Spleen (tissue), 11 donors: ENCODE data around the gene BCAS4. TPM values are rescaled to one million over a fixed set of nuclear protein-coding genes. Genes with fewer than 3 reads are reported as not detected.

Experiments used
- DNase-seq: peaks from one replicate; pipeline ENCODE4 v3.0.0-alpha.2; 2020
- H3K27ac ChIP-seq, 8 donors: fragments of 200-600 bp; sonication (generic) in 7 of 8; 1 replicate in 4 of 8; 2 replicates in 4 of 8; pipeline versions ENCODE4 v1.5.0 to v1.8.0; 2016 to 2021; ENCODE audit warnings: inconsistent platforms in 4 of 8, mild to moderate bottlenecking in 4 of 8, moderate library complexity in 1 of 8
- H3K27me3 ChIP-seq, 7 donors: fragments of 200-600 bp; sonication (generic) in 6 of 7; replicated peaks in 1 of 7; 1 replicate in 4 of 7; 2 replicates in 3 of 7; pipeline versions ENCODE4 v1.5.0 to v1.8.0; 2016 to 2021; ENCODE audit warnings: inconsistent platforms in 3 of 7, mild to moderate bottlenecking in 1 of 7
- H3K36me3 ChIP-seq, 6 donors: fragments of 200-600 bp; sonication (generic) in 5 of 6; 1 replicate in 4 of 6; 2 replicates in 2 of 6; pipeline versions ENCODE4 v1.5.0 to v1.8.0; 2016 to 2021; ENCODE audit warnings: inconsistent platforms in 2 of 6
- H3K4me1 ChIP-seq, 6 donors: fragments of 200-600 bp; sonication (generic) in 5 of 6; 1 replicate in 3 of 6; 2 replicates in 3 of 6; pipeline versions ENCODE4 v1.5.0 to v1.8.0; 2016 to 2021; ENCODE audit warnings: inconsistent platforms in 3 of 6
- H3K4me3 ChIP-seq, 8 donors: fragments of 200-600 bp; sonication (generic) in 7 of 8; 1 replicate in 4 of 8; 2 replicates in 4 of 8; pipeline versions ENCODE4 v1.5.0 to v1.8.0; 2016 to 2021; ENCODE audit warnings: inconsistent platforms in 4 of 8, mild to moderate bottlenecking in 4 of 8, moderate library complexity in 2 of 8
- H3K9me3 ChIP-seq, 8 donors: fragments of 200-600 bp; sonication (generic) in 7 of 8; 1 replicate in 4 of 8; 2 replicates in 4 of 8; pipeline versions ENCODE4 v1.5.0 to v1.8.0; 2016 to 2021; ENCODE audit warnings: inconsistent platforms in 4 of 8
- CTCF ChIP-seq, 11 experiments: fragments of 200-600 bp in 7 of 11; fragments of 450-650 bp in 4 of 11; sonication (generic) in 4 of 11; IDR thresholded peaks in 8 of 11; conservative IDR thresholded peaks in 3 of 11; 1 replicate in 7 of 11; 2 replicates in 4 of 11; pipeline versions ENCODE4 v1.4.0 to v1.8.0; 2016 to 2021; ENCODE audit warnings: antibody characterized with exemption in 11 of 11, inconsistent platforms in 4 of 11, mild to moderate bottlenecking in 1 of 11
- POLR2A ChIP-seq, 3 donors: fragments of 450-650 bp; IDR thresholded peaks; one replicate each; pipeline ENCODE4 v1.5.1; 2017; ENCODE audit warnings: antibody characterized with exemption in 3 of 3, mild to moderate bottlenecking in 1 of 3
- POLR2AphosphoS5 ChIP-seq, 3 donors: sonication (generic); formaldehyde crosslinking; IDR thresholded peaks; one replicate each; pipeline ENCODE4 v1.5.1; 2017; ENCODE audit warnings: antibody characterized with exemption in 3 of 3
- WGBS, 5 donors: extraction: QIAGEN DNeasy Blood & Tissue Kit in 3 of 5; methylation state at CpG; one replicate each; pipeline versions ENCODE4 v1.1.5 to v1.1.7; 2013 to 2018; 5-methylcytosine and 5-hydroxymethylcytosine counted together
- intact Hi-C: fragments of 100-400 bp; cut with DNase I; formaldehyde crosslinking; loops from one replicate; pipeline ENCODE4 v1.15.0; 2023; ENCODE audit warnings: low total_unique reads
- polyA plus RNA-seq, 3 donors: library from polyadenylated mRNA; stranded (reverse); fragments of 200-250 nt; gene quantifications; one replicate each; pipeline ENCODE4 v1.2.1, GENCODE V29; 2013
- total RNA-seq, 7 donors: library from RNA; depleted of rRNA in 3 of 7; stranded (reverse); fragments of >200 nt in 3 of 7; fragmentation: NEBNext Ultra II Directional in 4 of 7; extraction: Animal tissue kit (Norgen Biotek cat#: 25700) in 4 of 7; gene quantifications; one replicate each; pipeline versions ENCODE4 v1.1.0 to v1.2.1, GENCODE V29; 2016 to 2021
- donor health status: healthy with polysubstance abuse.
- donor health status: DM: no; HTN: no; CAD: no; lungs with moderate emphysema.
- donor health status: DM: no; HTN: no; CAD: no.
- donor health status: Bipolar disorder and iron deficiency.
- donor health status: healthy.
- donor health status: DM: no; HTN: no; CAD: no.
- donor health status: DM: yes; HTN: yes; CAD: no.

Gene BCAS4
- total and polyA plus RNA-seq, 10 donors: 11.8 to 33.3 (median 19.7) TPM

GRCh38 chr20:50828363-50829136 is 33.7 kb downstream of the BCAS4 start:
- no peaks in the 10 kb centered on the region for H3K9me3 ChIP-seq
- H3K4me3 ChIP-seq: no peak overlapping the region
- no peak for DNase-seq
- no peaks in the 10 kb centered on the region for H3K4me1 ChIP-seq
- 90 to 96% (median 93%) methylated on average over 13 of the region's 13 CpGs for WGBS, 5 donors
- intact Hi-C loops: no loop called here
- no peaks in the 10 kb centered on the region for H3K27me3 ChIP-seq
- peaks cover 0 to 58% (median 16%) of the 10 kb centered on the region in 6 donors for H3K36me3 ChIP-seq
- no peak for TF ChIP-seq POLR2AphosphoS5 (IDR thresholded peaks at IDR 0.05)
- no peak for TF ChIP-seq POLR2A (IDR thresholded peaks at IDR 0.05)
- no peak for TF ChIP-seq CTCF (IDR thresholded peaks at IDR 0.05 in 8 of 11, conservative IDR thresholded peaks at IDR 0.05 in 3 of 11)
- H3K27ac ChIP-seq: no peak overlapping the region

GRCh38 chr20:50831622-50832021 is 36.8 kb downstream of the BCAS4 start:
- H3K9me3 ChIP-seq: no peaks in the 10 kb centered on the region
- no peak for DNase-seq
- no peak overlapping the region for H3K27ac ChIP-seq
- H3K27me3 ChIP-seq: no peaks in the 10 kb centered on the region
- TF ChIP-seq POLR2A (IDR thresholded peaks at IDR 0.05) (no peak), CTCF (IDR thresholded peaks at IDR 0.05 in 8 of 11, conservative IDR thresholded peaks at IDR 0.05 in 3 of 11) (no peak), POLR2AphosphoS5 (IDR thresholded peaks at IDR 0.05) (no peak)
- peaks cover 0 to 82% (median 17%) of the 10 kb centered on the region in 6 donors for H3K36me3 ChIP-seq
- WGBS, 5 donors: 80 to 91% (median 84%) methylated on average over 6 of the region's 6 CpGs
- no peaks in the 10 kb centered on the region for H3K4me1 ChIP-seq
- intact Hi-C loops: no loop called here
- no peak overlapping the region for H3K4me3 ChIP-seq

- Histone ChIP-seq H3K27me3 (no peaks in the 10 kb centered on the region), H3K4me3 (no peak overlapping the region), H3K4me1 (peaks cover 0 to 12% (median 4%) of the 10 kb centered on the region in 6 donors), H3K27ac (no peak overlapping the region), H3K36me3 (peaks cover 0 to 76% (median 17%) of the 10 kb centered on the region in 6 donors), H3K9me3 (no peaks in the 10 kb centered on the region)
- 88 to 92% (median 91%) methylated on average over 5 of the region's 5 CpGs for WGBS, 5 donors
- intact Hi-C loops: no loop called here
- DNase-seq: no peak
- TF ChIP-seq POLR2A (IDR thresholded peaks at IDR 0.05): no peak
- no peak for TF ChIP-seq POLR2AphosphoS5 (IDR thresholded peaks at IDR 0.05)
- no peak for TF ChIP-seq CTCF (IDR thresholded peaks at IDR 0.05 in 8 of 11, conservative IDR thresholded peaks at IDR 0.05 in 3 of 11)
These were observed 39.7 kb downstream of the BCAS4 start for GRCh38 chr20:50834599-50835005.

- TF ChIP-seq POLR2AphosphoS5 (IDR thresholded peaks at IDR 0.05): peak in 2 of 3 donors; percentile 54 to 55
- TF ChIP-seq CTCF (IDR thresholded peaks at IDR 0.05 in 8 of 11, conservative IDR thresholded peaks at IDR 0.05 in 3 of 11): no peak
- TF ChIP-seq POLR2A (IDR thresholded peaks at IDR 0.05): no peak
- Histone ChIP-seq H3K4me1 (peaks cover 0 to 12% (median 4%) of the 10 kb centered on the region in 6 donors), H3K9me3 (no peaks in the 10 kb centered on the region), H3K36me3 (peaks cover 0 to 67% (median 8%) of the 10 kb centered on the region in 6 donors), H3K4me3 (no peak overlapping the region), H3K27ac (peak overlapping the region in 1 of 8 donors; percentile 24), H3K27me3 (no peaks in the 10 kb centered on the region)
- no peak for DNase-seq
- intact Hi-C loops: no loop called here
- WGBS, 5 donors: 71 to 79% (median 73%) methylated on average over 18 to 22 of the region's 22 CpGs
These were observed 42.9 kb downstream of the BCAS4 start for GRCh38 chr20:50837532-50838321.
